Testis (tissue), 2 donors: Measurements from ENCODE around the gene SGCG.

ENCODE experiments used
- CTCF ChIP-seq, 3 experiments: fragments of 450-650 bp in 2 of 3; fragments of 200-600 bp in 1 of 3; sonication (generic) in 1 of 3; IDR thresholded peaks; one replicate each; pipeline ENCODE4 v1.5.1; 2016 to 2019; ENCODE audit warnings: antibody characterized with exemption in 3 of 3, mild to moderate bottlenecking in 2 of 3, moderate library complexity in 1 of 3
- POLR2A ChIP-seq: fragments of 450-650 bp; IDR thresholded peaks from one replicate; pipeline ENCODE4 v1.6.1; 2017; ENCODE audit warnings: antibody characterized with exemption, mild to moderate bottlenecking, moderate library complexity

- no peak for TF ChIP-seq CTCF (IDR thresholded peaks at IDR 0.05)
- no peak for TF ChIP-seq POLR2A
Measured at GRCh38 chr13:23141964-23142363, 38.8 kb upstream of the SGCG start.
